H9 (cell line): ENCODE results near the gene MRI1. TPM values are rescaled to one million over a fixed set of nuclear protein-coding genes. Genes with fewer than 3 reads are reported as not detected.

Experiments used
- DNase-seq: peaks from one replicate; pipeline ENCODE4 v3.0.0-alpha.2; 2017
- H2AFZ ChIP-seq: one replicate; pipeline ENCODE4 v1.6.1; 2013; ENCODE audit warnings: mild to moderate bottlenecking, low read length, control low read depth, moderate library complexity
- H2AK5ac ChIP-seq: 2 replicates; pipeline ENCODE4 v1.6.1; 2013; ENCODE audit warnings: low read length, control low read depth, mixed read lengths; ENCODE audit not compliant: insufficient read length
- H2BK120ac ChIP-seq: one replicate; pipeline ENCODE4 v1.6.1; 2013; ENCODE audit warnings: low read depth, mild to moderate bottlenecking, low read length, control low read depth, inconsistent platforms; ENCODE audit not compliant: poor library complexity, severe bottlenecking
- H2BK12ac ChIP-seq: 2 replicates; pipeline ENCODE4 v1.6.1; 2013; ENCODE audit warnings: low read length, control low read depth, mixed read lengths, low read depth; ENCODE audit not compliant: insufficient read length
- H2BK15ac ChIP-seq: 2 replicates; pipeline ENCODE4 v1.6.1; 2013; ENCODE audit warnings: low read depth, low read length, control low read depth
- H2BK20ac ChIP-seq: one replicate; pipeline ENCODE4 v1.6.1; 2013; ENCODE audit warnings: low read depth, mild to moderate bottlenecking, low read length, control low read depth, inconsistent platforms; ENCODE audit not compliant: poor library complexity, severe bottlenecking
- H2BK5ac ChIP-seq: 2 replicates; pipeline ENCODE4 v1.6.1; 2013; ENCODE audit warnings: low read length, control low read depth, mixed read lengths; ENCODE audit not compliant: insufficient read length
- H3K14ac ChIP-seq: 2 replicates; pipeline ENCODE4 v1.6.1; 2013; ENCODE audit warnings: low read length, control low read depth; ENCODE audit not compliant: insufficient read depth
- H3K18ac ChIP-seq: 2 replicates; pipeline ENCODE4 v1.6.1; 2013; ENCODE audit warnings: low read depth, mild to moderate bottlenecking, mixed read lengths, low read length, control low read depth; ENCODE audit not compliant: insufficient read length
- H3K23ac ChIP-seq: 2 replicates; pipeline ENCODE4 v1.6.1; 2013; ENCODE audit warnings: low read length, control low read depth, mixed read lengths, low read depth; ENCODE audit not compliant: insufficient read length
- H3K23me2 ChIP-seq: 2 replicates; pipeline ENCODE4 v1.6.1; 2013; ENCODE audit warnings: low read depth, mild to moderate bottlenecking, mixed read lengths, low read length, control low read depth; ENCODE audit not compliant: insufficient read length, poor library complexity, severe bottlenecking
- H3K27ac ChIP-seq: 2 replicates; pipeline ENCODE4 v1.5.1; 2013; ENCODE audit warnings: low read length, control low read depth, mixed read lengths, low read depth; ENCODE audit not compliant: insufficient read length
- H3K27me3 ChIP-seq: 2 replicates; pipeline ENCODE4 v1.6.1; 2013; ENCODE audit warnings: low read length, control low read depth, inconsistent platforms; ENCODE audit not compliant: insufficient read depth
- H3K4ac ChIP-seq: 2 replicates; pipeline ENCODE4 v1.6.1; 2013; ENCODE audit warnings: low read depth, mild to moderate bottlenecking, control low read depth, inconsistent platforms, low read length, moderate library complexity
- H3K4me1 ChIP-seq: 2 replicates; pipeline ENCODE4 v1.6.1; 2013; ENCODE audit warnings: low read length, control low read depth, inconsistent platforms; ENCODE audit not compliant: insufficient read depth
- H3K4me2 ChIP-seq: 2 replicates; pipeline ENCODE4 v1.6.1; 2013; ENCODE audit warnings: low read length, control low read depth, mixed read lengths; ENCODE audit not compliant: insufficient read length, insufficient read depth
- H3K56ac ChIP-seq: 2 replicates; pipeline ENCODE4 v1.6.1; 2013; ENCODE audit warnings: low read depth, mild to moderate bottlenecking, mixed read lengths, low read length, control low read depth; ENCODE audit not compliant: insufficient read length
- H3K79me1 ChIP-seq: 2 replicates; pipeline ENCODE4 v1.6.1; 2013; ENCODE audit warnings: low read depth, mild to moderate bottlenecking, moderate library complexity, low read length, control low read depth, inconsistent platforms; ENCODE audit not compliant: insufficient read depth, poor library complexity, severe bottlenecking
- H3K79me2 ChIP-seq: 2 replicates; pipeline ENCODE4 v1.6.1; 2013; ENCODE audit warnings: low read length, control low read depth, inconsistent platforms; ENCODE audit not compliant: insufficient read depth
- H3K9ac ChIP-seq: 2 replicates; pipeline ENCODE4 v1.6.1; 2013; ENCODE audit warnings: low read length, control low read depth, mixed read lengths; ENCODE audit not compliant: insufficient read length; ENCODE audit errors: extremely low read depth
- H3K9me3 ChIP-seq: one replicate; pipeline ENCODE4 v1.6.1; 2013; ENCODE audit warnings: low read depth, low read length, inconsistent platforms; ENCODE audit not compliant: control insufficient read depth
- H3T11ph ChIP-seq: one replicate; pipeline ENCODE4 v1.6.1; 2013; ENCODE audit warnings: mild to moderate bottlenecking, low read length, control low read depth, inconsistent platforms
- H4K20me1 ChIP-seq: one replicate; pipeline ENCODE4 v1.6.1; 2013; ENCODE audit not compliant: control insufficient read depth, insufficient read length, insufficient read depth
- H4K5ac ChIP-seq: 2 replicates; pipeline ENCODE4 v1.6.1; 2013; ENCODE audit warnings: low read depth, mild to moderate bottlenecking, mixed read lengths, low read length, control low read depth; ENCODE audit not compliant: insufficient read length
- H4K8ac ChIP-seq: replicated peaks from 2 replicates; pipeline ENCODE4 v1.6.1; 2013; ENCODE audit warnings: low read length, control low read depth, mixed read lengths, low read depth; ENCODE audit not compliant: insufficient read length
- H4K91ac ChIP-seq: 2 replicates; pipeline ENCODE4 v1.6.1; 2013; ENCODE audit warnings: low read depth, mild to moderate bottlenecking, moderate library complexity, mixed read lengths, low read length, control low read depth; ENCODE audit not compliant: insufficient read length
- H3K27ac Mint-ChIP-seq, 3 experiments: 2 replicates in 2 of 3; 3 replicates in 1 of 3; pipeline ENCODE4 v1.8.0; 2020 to 2021; ENCODE audit warnings: mixed read lengths in 3 of 3, mild to moderate bottlenecking in 1 of 3, moderate library complexity in 1 of 3
- H3K27me3 Mint-ChIP-seq: 2 replicates; pipeline ENCODE4 v1.8.0; 2021; ENCODE audit warnings: low read depth, mild to moderate bottlenecking, moderate library complexity, mixed read lengths
- H3K36me3 Mint-ChIP-seq, 3 experiments: 2 replicates in 2 of 3; 3 replicates in 1 of 3; pipeline ENCODE4 v1.8.0; 2020 to 2021; ENCODE audit warnings: low read depth in 3 of 3, mixed read lengths in 3 of 3; ENCODE audit not compliant: insufficient read depth in 1 of 3
- H3K4me1 Mint-ChIP-seq, 2 experiments: 2 replicates each; pipeline ENCODE4 v1.8.0; 2020; ENCODE audit warnings: mixed read lengths in 2 of 2
- H3K4me3 Mint-ChIP-seq, 2 experiments: 2 replicates in 1 of 2; 3 replicates in 1 of 2; pipeline ENCODE4 v1.8.0; 2020 to 2021; ENCODE audit warnings: mild to moderate bottlenecking in 2 of 2, mixed read lengths in 2 of 2, moderate library complexity in 1 of 2
- H3K9me3 Mint-ChIP-seq, 2 experiments: 2 replicates in 1 of 2; 3 replicates in 1 of 2; pipeline ENCODE4 v1.8.0; 2020; ENCODE audit warnings: mild to moderate bottlenecking in 2 of 2, mixed read lengths in 2 of 2, moderate library complexity in 1 of 2
- CTCF ChIP-seq: fragments of 200-600 bp; sonication (generic); conservative IDR thresholded peaks from 3 replicates; pipeline ENCODE4 v1.8.0; 2021; ENCODE audit warnings: antibody characterized with exemption, mild to moderate bottlenecking
- WGBS: extraction: QIAGEN DNeasy Blood & Tissue Kit; methylation state at CpG from one replicate; pipeline ENCODE4 v1.1.7; 2013; ENCODE audit warnings: missing lambda C conversion rate, low lambda C conversion rate, mixed read lengths; ENCODE audit not compliant: insufficient read length; ENCODE audit errors: extremely low coverage; 5-methylcytosine and 5-hydroxymethylcytosine counted together
- total RNA-seq: library from RNA; stranded (reverse); gene quantifications from 2 replicates; pipeline ENCODE4 v1.2.1, GENCODE V29; 2021

Gene MRI1
- total RNA-seq, 1 experiment from 2014 or later: 19.5 TPM

- no peak overlapping the region for H4K8ac ChIP-seq
- no CpG with 5 or more reads among the region's 3 CpGs for WGBS
- no peak overlapping the region for H3T11ph ChIP-seq
- H3K56ac ChIP-seq: no peak overlapping the region
- Mint-ChIP-seq H3K36me3 (peaks cover 6 to 24% (median 18%) of the 10 kb centered on the region in 3 experiments; a peak in 6 of 7 replicates), H3K9me3 (no peaks in the 10 kb centered on the region), H3K4me3 (no peak overlapping the region), H3K4me1 (peaks cover 6 to 8% of the 10 kb centered on the region in 2 experiments), H3K27me3 (peaks cover 1% of the 10 kb centered on the region), H3K27ac (no peak overlapping the region)
- no peak overlapping the region for H3K27ac ChIP-seq
- no peak overlapping the region for H3K14ac ChIP-seq
- no peak overlapping the region for H2AFZ ChIP-seq
- H3K9ac ChIP-seq: no peak overlapping the region
- no peak overlapping the region for H2AK5ac ChIP-seq
- H3K23me2 ChIP-seq: peaks cover 4% of the 10 kb centered on the region
- no peaks in the 10 kb centered on the region; the same call in 1 of the 2 replicates for H3K4me1 ChIP-seq
- no peak for DNase-seq
- no peak overlapping the region for H2BK20ac ChIP-seq
- H3K79me2 ChIP-seq: no peaks in the 10 kb centered on the region
- H3K18ac ChIP-seq: no peak overlapping the region
- no peak overlapping the region for H3K23ac ChIP-seq
- no peaks in the 10 kb centered on the region for H3K9me3 ChIP-seq
- H4K20me1 ChIP-seq: no peaks in the 10 kb centered on the region
- no peak overlapping the region for H2BK120ac ChIP-seq
- H3K4ac ChIP-seq: no peak overlapping the region
- H2BK15ac ChIP-seq: no peak overlapping the region
- H2BK12ac ChIP-seq: no peak overlapping the region
- no peaks in the 10 kb centered on the region for H3K79me1 ChIP-seq
- H3K4me2 ChIP-seq: no peak overlapping the region
- H4K5ac ChIP-seq: no peak overlapping the region
- no peak for TF ChIP-seq CTCF
- H2BK5ac ChIP-seq: no peak overlapping the region
- no peaks in the 10 kb centered on the region for H3K27me3 ChIP-seq
- no peak overlapping the region for H4K91ac ChIP-seq
These were observed 1.8 kb downstream of the MRI1 start for GRCh38 chr19:13766095-13766481.
